GM12872 (cell line): ENCODE data around the gene SIDT1.

Experiments used
- TF ChIP-seq, protein P1 (sequence below): IDR thresholded peaks from 3 replicates; pipeline ENCODE4 v1.5.1; 2011; ENCODE audit warnings: low read depth, mild to moderate bottlenecking, low read length, moderate library complexity; ENCODE audit not compliant: insufficient read depth

The SIDT1 gene

GRCh38 chr3:113545594-113545993 lies 13.2 kb downstream of the SIDT1 start:
- TF ChIP-seq, protein P1, sequence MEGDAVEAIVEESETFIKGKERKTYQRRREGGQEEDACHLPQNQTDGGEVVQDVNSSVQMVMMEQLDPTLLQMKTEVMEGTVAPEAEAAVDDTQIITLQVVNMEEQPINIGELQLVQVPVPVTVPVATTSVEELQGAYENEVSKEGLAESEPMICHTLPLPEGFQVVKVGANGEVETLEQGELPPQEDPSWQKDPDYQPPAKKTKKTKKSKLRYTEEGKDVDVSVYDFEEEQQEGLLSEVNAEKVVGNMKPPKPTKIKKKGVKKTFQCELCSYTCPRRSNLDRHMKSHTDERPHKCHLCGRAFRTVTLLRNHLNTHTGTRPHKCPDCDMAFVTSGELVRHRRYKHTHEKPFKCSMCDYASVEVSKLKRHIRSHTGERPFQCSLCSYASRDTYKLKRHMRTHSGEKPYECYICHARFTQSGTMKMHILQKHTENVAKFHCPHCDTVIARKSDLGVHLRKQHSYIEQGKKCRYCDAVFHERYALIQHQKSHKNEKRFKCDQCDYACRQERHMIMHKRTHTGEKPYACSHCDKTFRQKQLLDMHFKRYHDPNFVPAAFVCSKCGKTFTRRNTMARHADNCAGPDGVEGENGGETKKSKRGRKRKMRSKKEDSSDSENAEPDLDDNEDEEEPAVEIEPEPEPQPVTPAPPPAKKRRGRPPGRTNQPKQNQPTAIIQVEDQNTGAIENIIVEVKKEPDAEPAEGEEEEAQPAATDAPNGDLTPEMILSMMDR = no peak

- TF ChIP-seq, protein P1 = no peak
These were observed 14.1 kb downstream of the SIDT1 start for GRCh38 chr3:113546414-113546893.

GRCh38 chr3:113548501-113548900 lies 16.1 kb downstream of the SIDT1 start:
- TF ChIP-seq, protein P1 = no peak

DNA sequence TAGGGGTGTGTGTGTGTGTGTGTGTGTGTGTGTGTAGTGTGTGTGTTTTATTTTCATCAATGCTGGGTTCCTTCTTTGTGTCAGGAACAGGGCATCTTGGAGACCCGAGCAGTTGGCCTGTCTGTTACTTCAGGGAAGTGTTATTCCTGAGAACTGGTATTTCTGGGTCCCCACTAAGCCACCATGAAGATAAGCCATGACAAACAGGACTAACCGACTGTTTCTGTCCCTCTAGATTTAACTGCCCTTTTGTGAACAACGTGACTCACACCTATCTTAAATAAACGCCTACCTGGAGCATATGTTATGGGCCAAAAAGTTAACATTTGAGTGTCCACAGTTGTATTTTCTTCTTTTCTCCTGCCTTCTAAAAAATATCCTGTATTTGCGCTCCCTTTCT lies 19.5 kb downstream of the SIDT1 start:
- TF ChIP-seq, protein P1 = no peak

GRCh38 chr3:113552851-113553250 lies 20.5 kb downstream of the SIDT1 start:
- TF ChIP-seq, protein P1 = peak; percentile 22; the same call in 1 of the 3 replicates

GRCh38 chr3:113555138-113555537 lies 22.8 kb downstream of the SIDT1 start:
- TF ChIP-seq, protein P1 = no peak

DNA sequence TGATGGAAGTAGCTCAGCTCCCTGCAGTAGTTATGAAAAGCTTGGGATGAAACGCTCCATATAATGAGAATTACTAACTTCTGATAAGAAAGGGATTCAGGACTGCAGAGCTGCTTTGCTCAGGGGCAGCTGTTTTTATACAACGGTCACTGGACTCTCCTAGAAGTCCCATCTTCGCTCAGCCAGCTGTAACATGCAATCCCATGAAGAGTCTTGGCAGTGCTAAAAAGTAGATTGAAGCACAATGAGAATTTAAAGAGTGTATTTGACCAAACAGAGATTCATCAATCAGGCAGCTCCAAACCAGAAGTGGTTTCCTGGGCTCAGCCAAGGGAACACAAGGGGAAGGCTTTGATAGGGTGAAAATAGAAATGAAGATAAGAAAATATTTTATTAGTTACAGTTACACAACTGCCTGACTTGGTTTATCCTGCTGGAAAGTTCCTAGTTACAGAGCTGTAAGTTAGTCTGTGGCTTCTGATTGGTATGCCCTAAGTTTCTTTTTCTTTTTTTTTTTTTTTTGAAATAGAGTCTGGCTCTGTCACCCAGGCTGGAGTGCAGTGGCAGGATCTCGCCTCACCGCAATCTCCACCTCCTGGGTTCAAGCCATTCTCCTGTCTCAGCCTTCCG lies 24.1 kb downstream of the SIDT1 start:
- TF ChIP-seq, protein P1 = no peak

DNA sequence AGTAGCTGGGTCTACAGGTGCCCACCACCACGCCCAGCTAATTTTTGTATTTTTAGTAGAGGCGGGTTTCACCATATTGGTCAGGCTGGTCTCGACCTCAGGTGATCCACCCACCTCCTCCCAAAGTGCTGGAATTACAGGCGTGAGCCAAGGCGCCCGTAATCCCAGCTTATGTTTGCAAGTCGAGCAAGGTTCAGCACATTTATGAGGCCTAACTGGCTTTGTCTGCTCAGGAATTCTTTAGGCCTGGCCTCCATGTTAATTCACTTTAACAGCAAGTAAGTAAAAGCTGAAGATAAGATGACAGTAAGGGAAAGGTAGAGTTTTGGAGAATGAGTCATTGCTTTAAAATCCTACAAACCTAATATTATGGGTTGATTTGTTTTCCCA lies 24.6 kb downstream of the SIDT1 start:
- TF ChIP-seq, protein P1 = no peak
